Breast epithelium (tissue), 4 donors: Measurements from ENCODE around the gene TXNL1. TPM values are rescaled to one million over a fixed set of nuclear protein-coding genes. Genes with fewer than 3 reads are reported as not detected.
A peak's percentile ranks its signal among the peaks of the same experiment; 100 is the strongest.

Experiments used
- DNase-seq, 2 donors: peaks; one replicate each; pipeline ENCODE4 v3.0.0-alpha.2; 2019; ENCODE audit warnings: low spot score in 2 of 2
- H3K27ac ChIP-seq, 2 donors: fragments of 200-600 bp; sonication (generic) in 1 of 2; one replicate each; pipeline ENCODE4 v1.5.1; 2016 to 2019; ENCODE audit warnings: mild to moderate bottlenecking in 1 of 2
- H3K27me3 ChIP-seq, 2 donors: fragments of 200-600 bp; sonication (generic) in 1 of 2; one replicate each; pipeline versions ENCODE4 v1.5.1 to v1.6.0; 2017 to 2019; ENCODE audit warnings: control low read depth in 1 of 2, mild to moderate bottlenecking in 1 of 2
- H3K36me3 ChIP-seq: fragments of 200-600 bp; one replicate; pipeline ENCODE4 v1.5.1; 2019
- H3K4me1 ChIP-seq, 2 donors: fragments of 200-600 bp; sonication (generic); one replicate each; pipeline ENCODE4 v1.5.1; 2016 to 2019; ENCODE audit warnings: control low read depth in 1 of 2
- H3K4me3 ChIP-seq, 3 donors: fragments of 200-600 bp; sonication (generic); 1 replicate in 2 of 3; 2 replicates in 1 of 3; pipeline ENCODE4 v1.5.1; 2016 to 2019; ENCODE audit warnings: mild to moderate bottlenecking in 3 of 3, moderate library complexity in 2 of 3
- H3K9me3 ChIP-seq, 2 donors: fragments of 200-600 bp; sonication (generic) in 1 of 2; one replicate each; pipeline ENCODE4 v1.5.1; 2016 to 2019; ENCODE audit warnings: control low read depth in 1 of 2
- POLR2A ChIP-seq: fragments of 450-650 bp; IDR thresholded peaks from one replicate; pipeline ENCODE4 v1.6.1; 2016; ENCODE audit warnings: antibody characterized with exemption, mild to moderate bottlenecking, moderate library complexity
- POLR2AphosphoS5 ChIP-seq, 3 donors: sonication (generic); formaldehyde crosslinking; IDR thresholded peaks; one replicate each; pipeline ENCODE4 v1.6.1; 2017; ENCODE audit warnings: antibody characterized with exemption in 3 of 3
- intact Hi-C: fragments of 100-400 bp; cut with DNase I; formaldehyde crosslinking; loops from one replicate; pipeline ENCODE4 v1.15.1; 2023; ENCODE audit warnings: low total_unique reads
- total RNA-seq, 3 donors: library from RNA; depleted of rRNA; stranded (reverse); fragments of >200 nt; gene quantifications; one replicate each; pipeline ENCODE4 v1.1.0, GENCODE V29; 2016
- TF ChIP-seq, protein P1 (sequence below), 3 donors: fragments of 450-650 bp; IDR thresholded peaks; one replicate each; pipeline ENCODE4 v1.5.1; 2016 to 2017; ENCODE audit warnings: antibody characterized with exemption in 3 of 3, mild to moderate bottlenecking in 3 of 3, moderate library complexity in 3 of 3

The TXNL1 gene
- total RNA-seq, 3 donors from 2014 or later, result 35.4 to 47.0 (median 45.5) TPM

GRCh38 chr18:56650944-56651770 is 12.8 kb upstream of the TXNL1 start, which contains the start of gene WDR7:
WDR7 (plus strand) TSS chr18:56651359; CDS start chr18:56672516, 21,157 bp downstream.
- Histone ChIP-seq H3K36me3 (no peaks in the 10 kb centered on the region), H3K4me3 (peak within 1 kb of the TSS; percentile 68 to 95 (median 84)), H3K27ac (peak within 1 kb of the TSS; percentile 86 to 88), H3K27me3 (no peaks in the 10 kb centered on the region), H3K9me3 (no peaks in the 10 kb centered on the region), H3K4me1 (no peaks in the 10 kb centered on the region)
- intact Hi-C loops, result no loop called here
- peak; percentile 95 for DNase-seq
- TF ChIP-seq, protein P1, sequence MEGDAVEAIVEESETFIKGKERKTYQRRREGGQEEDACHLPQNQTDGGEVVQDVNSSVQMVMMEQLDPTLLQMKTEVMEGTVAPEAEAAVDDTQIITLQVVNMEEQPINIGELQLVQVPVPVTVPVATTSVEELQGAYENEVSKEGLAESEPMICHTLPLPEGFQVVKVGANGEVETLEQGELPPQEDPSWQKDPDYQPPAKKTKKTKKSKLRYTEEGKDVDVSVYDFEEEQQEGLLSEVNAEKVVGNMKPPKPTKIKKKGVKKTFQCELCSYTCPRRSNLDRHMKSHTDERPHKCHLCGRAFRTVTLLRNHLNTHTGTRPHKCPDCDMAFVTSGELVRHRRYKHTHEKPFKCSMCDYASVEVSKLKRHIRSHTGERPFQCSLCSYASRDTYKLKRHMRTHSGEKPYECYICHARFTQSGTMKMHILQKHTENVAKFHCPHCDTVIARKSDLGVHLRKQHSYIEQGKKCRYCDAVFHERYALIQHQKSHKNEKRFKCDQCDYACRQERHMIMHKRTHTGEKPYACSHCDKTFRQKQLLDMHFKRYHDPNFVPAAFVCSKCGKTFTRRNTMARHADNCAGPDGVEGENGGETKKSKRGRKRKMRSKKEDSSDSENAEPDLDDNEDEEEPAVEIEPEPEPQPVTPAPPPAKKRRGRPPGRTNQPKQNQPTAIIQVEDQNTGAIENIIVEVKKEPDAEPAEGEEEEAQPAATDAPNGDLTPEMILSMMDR (IDR thresholded peaks at IDR 0.05), result no peak
- no peak for TF ChIP-seq POLR2A
- peak; percentile 16 to 60 (median 57) for TF ChIP-seq POLR2AphosphoS5 (IDR thresholded peaks at IDR 0.05)

- intact Hi-C loops, result no loop called here
- TF ChIP-seq POLR2AphosphoS5 (IDR thresholded peaks at IDR 0.05) (no peak), POLR2A (no peak)
- TF ChIP-seq, protein P1 (IDR thresholded peaks at IDR 0.05), result no peak
- Histone ChIP-seq H3K4me1 (no peaks in the 10 kb centered on the region), H3K9me3 (no peaks in the 10 kb centered on the region), H3K27me3 (no peaks in the 10 kb centered on the region), H3K27ac (no peak overlapping the region), H3K4me3 (no peak overlapping the region), H3K36me3 (no peaks in the 10 kb centered on the region)
- no peak for DNase-seq
Measured at GRCh38 chr18:56649996-56650395, 11.6 kb upstream of the TXNL1 start.

DNA sequence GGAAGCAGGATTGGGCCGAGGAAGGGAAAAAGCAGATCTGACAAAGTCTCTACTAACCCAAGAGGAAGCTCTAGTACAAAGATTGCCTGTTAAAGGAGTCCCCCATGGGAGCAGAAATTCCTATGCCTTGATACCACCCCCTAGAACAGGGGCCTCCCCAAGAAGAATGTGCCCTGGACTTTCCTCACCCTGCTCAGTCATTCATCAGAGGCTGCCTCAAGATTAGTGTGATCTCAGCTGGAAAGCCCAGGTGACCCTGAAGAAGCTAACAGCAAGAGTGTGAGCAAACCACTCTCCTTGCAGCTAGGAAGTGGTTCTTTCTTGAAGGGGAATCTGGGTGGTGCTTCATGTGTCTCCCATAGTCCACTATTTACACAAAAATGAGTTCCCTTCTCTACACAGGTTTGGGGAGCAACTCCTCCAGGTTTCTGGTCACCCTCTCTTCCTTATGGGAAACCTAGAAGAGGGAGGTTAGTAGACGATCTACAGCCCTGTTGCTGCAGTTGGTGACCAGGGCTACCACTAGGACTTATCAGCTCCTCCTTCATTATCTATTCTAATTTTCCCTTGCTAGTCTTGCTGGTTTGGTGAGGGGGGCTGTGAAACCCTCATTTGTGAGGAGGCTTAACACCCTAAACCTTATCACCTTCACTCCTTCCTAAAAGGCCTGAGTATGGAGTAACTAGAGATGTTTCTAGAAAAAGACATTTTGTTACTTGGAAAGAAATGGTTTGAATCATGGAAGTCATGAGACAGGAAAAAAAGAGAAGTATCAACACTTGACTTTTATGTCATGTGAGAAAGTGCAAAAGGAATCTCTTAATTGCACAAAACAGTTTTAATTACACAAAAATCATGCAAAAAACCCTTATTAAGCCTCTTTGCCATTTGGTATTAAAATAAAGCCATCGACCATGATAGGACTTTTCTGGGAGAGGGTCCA is 9.8 kb upstream of the TXNL1 start:
- no peaks in the 10 kb centered on the region for H3K9me3 ChIP-seq
- no peak overlapping the region for H3K4me3 ChIP-seq
- intact Hi-C loops, result no loop called here
- TF ChIP-seq POLR2A, result no peak
- TF ChIP-seq, protein P1 (IDR thresholded peaks at IDR 0.05), result no peak
- no peak for TF ChIP-seq POLR2AphosphoS5 (IDR thresholded peaks at IDR 0.05)
- H3K27ac ChIP-seq, result no peak overlapping the region
- H3K4me1 ChIP-seq, result no peaks in the 10 kb centered on the region
- no peaks in the 10 kb centered on the region for H3K36me3 ChIP-seq
- no peak for DNase-seq
- H3K27me3 ChIP-seq, result no peaks in the 10 kb centered on the region

DNA sequence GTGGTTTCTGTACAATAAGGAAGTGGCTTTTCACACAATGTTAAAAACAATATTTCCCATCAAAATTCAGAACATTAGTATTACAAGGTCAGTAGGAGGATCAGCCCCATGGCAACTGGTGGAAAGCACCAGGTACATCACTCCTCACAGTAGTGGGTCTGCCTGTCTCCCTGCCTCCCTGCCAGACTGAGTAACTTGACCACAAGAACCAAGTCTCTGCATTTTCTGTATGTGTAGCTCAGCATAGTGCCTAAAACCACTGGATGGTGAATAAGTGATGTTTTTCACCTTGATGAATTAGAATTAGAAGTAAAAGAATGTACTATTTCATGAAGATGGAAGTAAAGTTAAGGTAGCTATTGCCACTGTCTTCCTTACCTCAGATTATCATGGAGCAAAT is 8.7 kb upstream of the TXNL1 start:
- Histone ChIP-seq H3K27me3 (no peaks in the 10 kb centered on the region), H3K36me3 (no peaks in the 10 kb centered on the region)
- intact Hi-C loops, result no loop called here

More for the DNA sequence above, 8.7 kb upstream of the TXNL1 start:
- no peaks in the 10 kb centered on the region for H3K4me1 ChIP-seq
- no peak overlapping the region for H3K4me3 ChIP-seq
- H3K27ac ChIP-seq, result no peak overlapping the region
- H3K9me3 ChIP-seq, result no peaks in the 10 kb centered on the region
- no peak for DNase-seq
- TF ChIP-seq POLR2A (no peak), POLR2AphosphoS5 (IDR thresholded peaks at IDR 0.05) (no peak)
- TF ChIP-seq, protein P1 (IDR thresholded peaks at IDR 0.05), result no peak
